GM23338 (cell line): ENCODE data around the gene ZNF837. TPM values are rescaled to one million over a fixed set of nuclear protein-coding genes. Genes with fewer than 3 reads are reported as not detected.

Source experiments
- ATAC-seq: fragments of 200-7000 bp; cut with Tn5 transposase; 3 replicates; pipeline ENCODE4 v1.9.1; 2020
- DNase-seq: peaks from one replicate; pipeline ENCODE4 v3.0.0-alpha.2; 2015; ENCODE audit warnings: low spot score
- H2AFZ ChIP-seq: fragments of 200-600 bp; sonication (generic); 2 replicates; pipeline ENCODE4 v1.8.0; 2016; ENCODE audit warnings: antibody characterized with exemption, mild to moderate bottlenecking, moderate library complexity
- H3F3A ChIP-seq: fragments of 200-600 bp; sonication (generic); replicated peaks from 2 replicates; pipeline ENCODE4 v1.8.0; 2017; ENCODE audit warnings: antibody characterized with exemption, mixed run types, low read depth
- H3K27ac ChIP-seq: fragments of 200-600 bp; sonication (generic); 2 replicates; pipeline ENCODE4 v1.6.1; 2016; ENCODE audit warnings: low read depth
- H3K27me3 ChIP-seq: fragments of 200-600 bp; sonication (generic); 2 replicates; pipeline ENCODE4 v1.8.0; 2016; ENCODE audit warnings: mild to moderate bottlenecking, mixed run types, moderate library complexity; ENCODE audit not compliant: insufficient read depth
- H3K36me3 ChIP-seq: fragments of 200-600 bp; sonication (generic); 2 replicates; pipeline ENCODE4 v1.8.0; 2016; ENCODE audit warnings: mild to moderate bottlenecking; ENCODE audit not compliant: insufficient read depth
- H3K4me1 ChIP-seq: fragments of 200-600 bp; sonication (generic); 2 replicates; pipeline ENCODE4 v1.8.0; 2016; ENCODE audit warnings: mild to moderate bottlenecking, moderate library complexity; ENCODE audit not compliant: insufficient read depth
- H3K4me2 ChIP-seq: fragments of 200-600 bp; sonication (generic); 2 replicates; pipeline ENCODE4 v1.7.1; 2017; ENCODE audit warnings: mixed run types
- H3K4me3 ChIP-seq: fragments of 200-600 bp; sonication (generic); 2 replicates; pipeline ENCODE4 v1.6.1; 2016; ENCODE audit warnings: mixed run types
- H3K79me2 ChIP-seq: fragments of 200-600 bp; sonication (generic); replicated peaks from 2 replicates; pipeline ENCODE4 v1.8.0; 2017; ENCODE audit warnings: mild to moderate bottlenecking; ENCODE audit not compliant: insufficient read depth
- H3K9me2 ChIP-seq: fragments of 200-600 bp; sonication (generic); 2 replicates; pipeline ENCODE4 v1.8.0; 2017; ENCODE audit not compliant: insufficient read depth
- H4K20me1 ChIP-seq: fragments of 200-600 bp; sonication (generic); replicated peaks from 2 replicates; pipeline ENCODE4 v1.8.0; 2017; ENCODE audit warnings: mild to moderate bottlenecking; ENCODE audit not compliant: insufficient read depth
- H3K27ac Mint-ChIP-seq: 2 replicates; pipeline ENCODE4 v1.8.0; 2020; ENCODE audit warnings: inconsistent platforms, mild to moderate bottlenecking, moderate library complexity, mixed read lengths
- H3K27me3 Mint-ChIP-seq: 3 replicates; pipeline ENCODE4 v1.8.0; 2022; ENCODE audit warnings: low read depth, mild to moderate bottlenecking, moderate library complexity, mixed read lengths, inconsistent platforms; ENCODE audit not compliant: insufficient read depth, poor library complexity
- H3K36me3 Mint-ChIP-seq: 3 replicates; pipeline ENCODE4 v1.8.0; 2021; ENCODE audit warnings: low read depth, mild to moderate bottlenecking, inconsistent platforms, moderate library complexity, mixed read lengths
- H3K4me1 Mint-ChIP-seq: 3 replicates; pipeline ENCODE4 v1.8.0; 2020; ENCODE audit warnings: mild to moderate bottlenecking, inconsistent platforms, mixed read lengths
- H3K4me3 Mint-ChIP-seq: 3 replicates; pipeline ENCODE4 v1.8.0; 2021; ENCODE audit warnings: moderate library complexity, mild to moderate bottlenecking, inconsistent platforms, mixed read lengths
- H3K9me3 Mint-ChIP-seq: 3 replicates; pipeline ENCODE4 v1.8.0; 2020; ENCODE audit warnings: moderate library complexity, mild to moderate bottlenecking, inconsistent platforms, mixed read lengths
- CREB1 ChIP-seq: fragments of 250-450 bp; sonication (Bioruptor Pico); IDR thresholded peaks from 2 replicates; pipeline ENCODE4 v1.5.0; 2020; ENCODE audit warnings: low read depth, mild to moderate bottlenecking, moderate library complexity
- NANOG ChIP-seq: IDR thresholded peaks from 2 replicates; pipeline ENCODE4 v1.6.1; 2016; ENCODE audit warnings: antibody characterized with exemption, borderline replicate concordance
- POLR2AphosphoS5 ChIP-seq: IDR thresholded peaks from 2 replicates; pipeline ENCODE4 v1.6.1; 2016; ENCODE audit warnings: antibody characterized with exemption, low read depth
- ZNF114 ChIP-seq: fragments of 250-450 bp; sonication (Bioruptor Pico); IDR thresholded peaks from 2 replicates; pipeline ENCODE4 v1.5.0; 2020; ENCODE audit warnings: mild to moderate bottlenecking, moderate library complexity
- polyA plus RNA-seq: library from polyadenylated mRNA; unstranded; fragments of >200 nt; fragmentation: Nextera tagmentation; extraction: Ambion mirVana; gene quantifications from 2 replicates; pipeline ENCODE4 v1.2.1, GENCODE V29; 2016
- total RNA-seq: library from RNA; depleted of rRNA; stranded (reverse); fragments of >200 nt; shearing (Covaris generic); gene quantifications from 2 replicates; pipeline ENCODE4 v1.2.3, GENCODE V29; 2014
- TF ChIP-seq, protein P1 (sequence below): fragments of 250-450 bp; sonication (Bioruptor Pico); IDR thresholded peaks from 2 replicates; pipeline ENCODE4 v1.5.0; 2020; ENCODE audit warnings: mild to moderate bottlenecking, moderate library complexity
- TF ChIP-seq, protein P2 (sequence below): IDR thresholded peaks from 2 replicates; pipeline ENCODE4 v1.6.1; 2016; ENCODE audit warnings: antibody characterized with exemption
- TF ChIP-seq, protein P3 (sequence below): IDR thresholded peaks from one replicate; pipeline ENCODE4 v1.6.1; 2018; ENCODE audit warnings: antibody characterized with exemption; ENCODE audit not compliant: unreplicated experiment

ZNF837 gene
- total and polyA plus RNA-seq, 2 experiments from 2014 or later: 3.1 to 11.0 TPM

DNA sequence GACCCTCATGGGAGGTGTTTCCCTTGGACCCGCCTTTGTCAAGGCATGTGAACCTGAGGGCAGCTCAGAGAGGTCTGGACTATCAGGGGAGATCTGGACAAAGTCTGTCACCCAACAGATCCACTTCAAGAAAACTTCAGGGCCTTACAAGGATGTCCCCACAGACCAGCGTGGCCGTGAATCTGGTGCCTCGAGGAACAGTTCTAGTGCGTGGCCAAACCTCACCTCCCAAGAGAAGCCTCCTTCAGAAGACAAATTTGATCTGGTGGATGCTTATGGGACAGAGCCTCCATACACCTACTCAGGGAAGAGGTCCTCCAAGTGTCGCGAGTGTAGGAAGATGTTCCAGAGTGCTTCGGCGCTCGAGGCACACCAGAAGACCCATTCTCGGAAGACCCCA, 42.5 kb downstream of the ZNF837 start:
- Mint-ChIP-seq H3K4me1 (no peaks in the 10 kb centered on the region; the same call in 2 of the 3 replicates), H3K9me3 (peaks cover 3% of the 10 kb centered on the region; the same call in 1 of the 3 replicates), H3K4me3 (no peak overlapping the region), H3K27ac (no peak overlapping the region), H3K27me3 (peaks cover 3% of the 10 kb centered on the region), H3K36me3 (peaks cover 28% of the 10 kb centered on the region)
- Histone ChIP-seq H3K27me3 (no peaks in the 10 kb centered on the region), H3K4me2 (no peak overlapping the region), H3K79me2 (no peaks in the 10 kb centered on the region), H4K20me1 (peaks cover 2% of the 10 kb centered on the region; the same call in 1 of the 2 replicates), H3K27ac (no peak overlapping the region), H2AFZ (no peak overlapping the region), H3K36me3 (no peaks in the 10 kb centered on the region), H3K4me1 (no peaks in the 10 kb centered on the region), H3F3A (no peaks in the 10 kb centered on the region), H3K4me3 (no peak overlapping the region), H3K9me2 (no peaks in the 10 kb centered on the region)
- DNase-seq: no peak
- TF ChIP-seq ZNF114 (CRISPR knock-in tag) (no peak), CREB1 (CRISPR knock-in tag) (no peak), NANOG (no peak), POLR2AphosphoS5 (no peak)
- TF ChIP-seq, protein P1, sequence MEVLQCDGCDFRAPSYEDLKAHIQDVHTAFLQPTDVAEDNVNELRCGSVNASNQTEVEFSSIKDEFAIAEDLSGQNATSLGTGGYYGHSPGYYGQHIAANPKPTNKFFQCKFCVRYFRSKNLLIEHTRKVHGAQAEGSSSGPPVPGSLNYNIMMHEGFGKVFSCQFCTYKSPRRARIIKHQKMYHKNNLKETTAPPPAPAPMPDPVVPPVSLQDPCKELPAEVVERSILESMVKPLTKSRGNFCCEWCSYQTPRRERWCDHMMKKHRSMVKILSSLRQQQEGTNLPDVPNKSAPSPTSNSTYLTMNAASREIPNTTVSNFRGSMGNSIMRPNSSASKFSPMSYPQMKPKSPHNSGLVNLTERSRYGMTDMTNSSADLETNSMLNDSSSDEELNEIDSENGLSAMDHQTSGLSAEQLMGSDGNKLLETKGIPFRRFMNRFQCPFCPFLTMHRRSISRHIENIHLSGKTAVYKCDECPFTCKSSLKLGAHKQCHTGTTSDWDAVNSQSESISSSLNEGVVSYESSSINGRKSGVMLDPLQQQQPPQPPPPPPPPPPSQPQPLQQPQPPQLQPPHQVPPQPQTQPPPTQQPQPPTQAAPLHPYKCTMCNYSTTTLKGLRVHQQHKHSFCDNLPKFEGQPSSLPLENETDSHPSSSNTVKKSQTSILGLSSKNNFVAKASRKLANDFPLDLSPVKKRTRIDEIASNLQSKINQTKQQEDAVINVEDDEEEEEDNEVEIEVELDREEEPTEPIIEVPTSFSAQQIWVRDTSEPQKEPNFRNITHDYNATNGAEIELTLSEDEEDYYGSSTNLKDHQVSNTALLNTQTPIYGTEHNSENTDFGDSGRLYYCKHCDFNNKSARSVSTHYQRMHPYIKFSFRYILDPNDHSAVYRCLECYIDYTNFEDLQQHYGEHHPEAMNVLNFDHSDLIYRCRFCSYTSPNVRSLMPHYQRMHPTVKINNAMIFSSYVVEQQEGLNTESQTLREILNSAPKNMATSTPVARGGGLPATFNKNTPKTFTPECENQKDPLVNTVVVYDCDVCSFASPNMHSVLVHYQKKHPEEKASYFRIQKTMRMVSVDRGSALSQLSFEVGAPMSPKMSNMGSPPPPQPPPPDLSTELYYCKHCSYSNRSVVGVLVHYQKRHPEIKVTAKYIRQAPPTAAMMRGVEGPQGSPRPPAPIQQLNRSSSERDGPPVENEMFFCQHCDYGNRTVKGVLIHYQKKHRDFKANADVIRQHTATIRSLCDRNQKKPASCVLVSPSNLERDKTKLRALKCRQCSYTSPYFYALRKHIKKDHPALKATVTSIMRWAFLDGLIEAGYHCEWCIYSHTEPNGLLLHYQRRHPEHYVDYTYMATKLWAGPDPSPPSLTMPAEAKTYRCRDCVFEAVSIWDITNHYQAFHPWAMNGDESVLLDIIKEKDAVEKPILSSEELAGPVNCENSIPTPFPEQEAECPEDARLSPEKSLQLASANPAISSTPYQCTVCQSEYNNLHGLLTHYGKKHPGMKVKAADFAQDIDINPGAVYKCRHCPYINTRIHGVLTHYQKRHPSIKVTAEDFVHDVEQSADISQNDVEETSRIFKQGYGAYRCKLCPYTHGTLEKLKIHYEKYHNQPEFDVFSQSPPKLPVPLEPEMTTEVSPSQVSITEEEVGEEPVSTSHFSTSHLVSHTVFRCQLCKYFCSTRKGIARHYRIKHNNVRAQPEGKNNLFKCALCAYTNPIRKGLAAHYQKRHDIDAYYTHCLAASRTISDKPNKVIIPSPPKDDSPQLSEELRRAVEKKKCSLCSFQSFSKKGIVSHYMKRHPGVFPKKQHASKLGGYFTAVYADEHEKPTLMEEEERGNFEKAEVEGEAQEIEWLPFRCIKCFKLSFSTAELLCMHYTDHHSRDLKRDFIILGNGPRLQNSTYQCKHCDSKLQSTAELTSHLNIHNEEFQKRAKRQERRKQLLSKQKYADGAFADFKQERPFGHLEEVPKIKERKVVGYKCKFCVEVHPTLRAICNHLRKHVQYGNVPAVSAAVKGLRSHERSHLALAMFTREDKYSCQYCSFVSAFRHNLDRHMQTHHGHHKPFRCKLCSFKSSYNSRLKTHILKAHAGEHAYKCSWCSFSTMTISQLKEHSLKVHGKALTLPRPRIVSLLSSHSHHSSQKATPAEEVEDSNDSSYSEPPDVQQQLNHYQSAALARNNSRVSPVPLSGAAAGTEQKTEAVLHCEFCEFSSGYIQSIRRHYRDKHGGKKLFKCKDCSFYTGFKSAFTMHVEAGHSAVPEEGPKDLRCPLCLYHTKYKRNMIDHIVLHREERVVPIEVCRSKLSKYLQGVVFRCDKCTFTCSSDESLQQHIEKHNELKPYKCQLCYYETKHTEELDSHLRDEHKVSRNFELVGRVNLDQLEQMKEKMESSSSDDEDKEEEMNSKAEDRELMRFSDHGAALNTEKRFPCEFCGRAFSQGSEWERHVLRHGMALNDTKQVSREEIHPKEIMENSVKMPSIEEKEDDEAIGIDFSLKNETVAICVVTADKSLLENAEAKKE (CRISPR knock-in tag): no peak
- TF ChIP-seq, protein P2, sequence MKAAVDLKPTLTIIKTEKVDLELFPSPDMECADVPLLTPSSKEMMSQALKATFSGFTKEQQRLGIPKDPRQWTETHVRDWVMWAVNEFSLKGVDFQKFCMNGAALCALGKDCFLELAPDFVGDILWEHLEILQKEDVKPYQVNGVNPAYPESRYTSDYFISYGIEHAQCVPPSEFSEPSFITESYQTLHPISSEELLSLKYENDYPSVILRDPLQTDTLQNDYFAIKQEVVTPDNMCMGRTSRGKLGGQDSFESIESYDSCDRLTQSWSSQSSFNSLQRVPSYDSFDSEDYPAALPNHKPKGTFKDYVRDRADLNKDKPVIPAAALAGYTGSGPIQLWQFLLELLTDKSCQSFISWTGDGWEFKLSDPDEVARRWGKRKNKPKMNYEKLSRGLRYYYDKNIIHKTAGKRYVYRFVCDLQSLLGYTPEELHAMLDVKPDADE: no peak
- TF ChIP-seq, protein P3, sequence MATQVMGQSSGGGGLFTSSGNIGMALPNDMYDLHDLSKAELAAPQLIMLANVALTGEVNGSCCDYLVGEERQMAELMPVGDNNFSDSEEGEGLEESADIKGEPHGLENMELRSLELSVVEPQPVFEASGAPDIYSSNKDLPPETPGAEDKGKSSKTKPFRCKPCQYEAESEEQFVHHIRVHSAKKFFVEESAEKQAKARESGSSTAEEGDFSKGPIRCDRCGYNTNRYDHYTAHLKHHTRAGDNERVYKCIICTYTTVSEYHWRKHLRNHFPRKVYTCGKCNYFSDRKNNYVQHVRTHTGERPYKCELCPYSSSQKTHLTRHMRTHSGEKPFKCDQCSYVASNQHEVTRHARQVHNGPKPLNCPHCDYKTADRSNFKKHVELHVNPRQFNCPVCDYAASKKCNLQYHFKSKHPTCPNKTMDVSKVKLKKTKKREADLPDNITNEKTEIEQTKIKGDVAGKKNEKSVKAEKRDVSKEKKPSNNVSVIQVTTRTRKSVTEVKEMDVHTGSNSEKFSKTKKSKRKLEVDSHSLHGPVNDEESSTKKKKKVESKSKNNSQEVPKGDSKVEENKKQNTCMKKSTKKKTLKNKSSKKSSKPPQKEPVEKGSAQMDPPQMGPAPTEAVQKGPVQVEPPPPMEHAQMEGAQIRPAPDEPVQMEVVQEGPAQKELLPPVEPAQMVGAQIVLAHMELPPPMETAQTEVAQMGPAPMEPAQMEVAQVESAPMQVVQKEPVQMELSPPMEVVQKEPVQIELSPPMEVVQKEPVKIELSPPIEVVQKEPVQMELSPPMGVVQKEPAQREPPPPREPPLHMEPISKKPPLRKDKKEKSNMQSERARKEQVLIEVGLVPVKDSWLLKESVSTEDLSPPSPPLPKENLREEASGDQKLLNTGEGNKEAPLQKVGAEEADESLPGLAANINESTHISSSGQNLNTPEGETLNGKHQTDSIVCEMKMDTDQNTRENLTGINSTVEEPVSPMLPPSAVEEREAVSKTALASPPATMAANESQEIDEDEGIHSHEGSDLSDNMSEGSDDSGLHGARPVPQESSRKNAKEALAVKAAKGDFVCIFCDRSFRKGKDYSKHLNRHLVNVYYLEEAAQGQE: no peak
- no peak for ATAC-seq
